ENCODE measurements around the gene YIF1A. TPM values are rescaled to one million over a fixed set of nuclear protein-coding genes. Genes with fewer than 3 reads are reported as not detected.
"Not testable (repeated sequence)": the region's sequence is repeated elsewhere in the genome, so short reads cannot be mapped to it uniquely, and the experiment has no call there.

The YIF1A gene
- total RNA-seq, 6 donors from 2014 or later, result 25.1 to 107 (median 68.2) TPM

DNA sequence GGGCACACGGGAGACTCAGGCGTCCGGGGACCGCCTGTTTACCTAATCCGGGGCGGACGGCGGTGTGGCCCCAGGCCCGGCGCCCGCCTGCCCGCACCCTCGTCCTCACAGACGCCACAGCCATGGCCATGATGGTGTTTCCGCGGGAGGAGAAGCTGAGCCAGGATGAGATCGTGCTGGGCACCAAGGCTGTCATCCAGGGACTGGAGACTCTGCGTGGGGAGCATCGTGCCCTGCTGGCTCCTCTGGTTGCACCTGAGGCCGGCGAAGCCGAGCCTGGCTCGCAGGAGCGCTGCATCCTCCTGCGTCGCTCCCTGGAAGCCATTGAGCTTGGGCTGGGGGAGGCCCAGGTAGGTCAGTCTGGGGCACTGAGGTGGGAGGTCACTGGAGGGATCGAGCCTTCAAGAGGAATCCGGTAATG is 30.5 kb downstream of the YIF1A start:
- peaks cover 0 to 41% (median 19%) of the 10 kb centered on the region in 4 donors for H3K36me3 ChIP-seq
- DNase-seq (no peak), ATAC-seq (ENCODE audit: low FRiP score in 2 of 2) (no peak)
- no peaks in the 10 kb centered on the region for H3K9me3 ChIP-seq
- H3K27me3 ChIP-seq, result no peaks in the 10 kb centered on the region
- H3K4me3 ChIP-seq, result peak overlapping the region; percentile 80 to 100 (median 93)
- peaks cover 11 to 20% (median 17%) of the 10 kb centered on the region in 4 donors for H3K4me1 ChIP-seq
- WGBS, 2 donors, result 11 to 21% methylated on average over 8 to 9 of the region's 28 CpGs
- no peak for TF ChIP-seq EP300 (IDR thresholded peaks at IDR 0.05)
- TF ChIP-seq, protein P1, sequence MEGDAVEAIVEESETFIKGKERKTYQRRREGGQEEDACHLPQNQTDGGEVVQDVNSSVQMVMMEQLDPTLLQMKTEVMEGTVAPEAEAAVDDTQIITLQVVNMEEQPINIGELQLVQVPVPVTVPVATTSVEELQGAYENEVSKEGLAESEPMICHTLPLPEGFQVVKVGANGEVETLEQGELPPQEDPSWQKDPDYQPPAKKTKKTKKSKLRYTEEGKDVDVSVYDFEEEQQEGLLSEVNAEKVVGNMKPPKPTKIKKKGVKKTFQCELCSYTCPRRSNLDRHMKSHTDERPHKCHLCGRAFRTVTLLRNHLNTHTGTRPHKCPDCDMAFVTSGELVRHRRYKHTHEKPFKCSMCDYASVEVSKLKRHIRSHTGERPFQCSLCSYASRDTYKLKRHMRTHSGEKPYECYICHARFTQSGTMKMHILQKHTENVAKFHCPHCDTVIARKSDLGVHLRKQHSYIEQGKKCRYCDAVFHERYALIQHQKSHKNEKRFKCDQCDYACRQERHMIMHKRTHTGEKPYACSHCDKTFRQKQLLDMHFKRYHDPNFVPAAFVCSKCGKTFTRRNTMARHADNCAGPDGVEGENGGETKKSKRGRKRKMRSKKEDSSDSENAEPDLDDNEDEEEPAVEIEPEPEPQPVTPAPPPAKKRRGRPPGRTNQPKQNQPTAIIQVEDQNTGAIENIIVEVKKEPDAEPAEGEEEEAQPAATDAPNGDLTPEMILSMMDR (IDR thresholded peaks at IDR 0.05), result peak in 1 of 6 experiments; percentile 33
- H3K27ac ChIP-seq, result peak overlapping the region; percentile 68 to 85 (median 70)

DNA sequence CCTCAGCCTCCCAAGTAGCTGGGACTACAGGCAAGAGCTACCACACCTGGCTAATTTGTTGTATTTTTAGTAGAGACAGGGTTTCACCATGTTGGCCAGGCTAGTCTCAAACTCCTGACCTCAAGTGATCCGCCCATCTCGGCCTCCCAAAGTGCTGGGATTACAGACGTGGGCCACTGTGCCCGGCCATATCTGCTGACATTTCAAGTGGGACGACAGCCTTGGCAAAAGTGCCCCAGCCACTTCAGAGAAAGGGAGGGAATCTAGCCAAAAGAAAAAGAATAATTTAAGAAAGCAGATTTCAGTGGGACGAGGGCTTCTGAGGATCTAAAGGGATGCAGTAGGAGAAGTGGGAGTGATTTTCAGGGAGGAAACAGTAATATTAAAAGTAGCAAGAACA is 35.9 kb downstream of the YIF1A start:
- WGBS, 2 donors, result 62 to 69% methylated on average over 6 of the region's 6 CpGs
- H3K27ac ChIP-seq; H3K9me3 ChIP-seq; H3K36me3 ChIP-seq; H3K4me3 ChIP-seq; ATAC-seq (ENCODE audit: low FRiP score in 2 of 2); H3K27me3 ChIP-seq; DNase-seq: not testable (repeated sequence)
- H3K4me1 ChIP-seq, result peaks cover 0 to 11% (median 8%) of the 10 kb centered on the region in 4 donors

DNA sequence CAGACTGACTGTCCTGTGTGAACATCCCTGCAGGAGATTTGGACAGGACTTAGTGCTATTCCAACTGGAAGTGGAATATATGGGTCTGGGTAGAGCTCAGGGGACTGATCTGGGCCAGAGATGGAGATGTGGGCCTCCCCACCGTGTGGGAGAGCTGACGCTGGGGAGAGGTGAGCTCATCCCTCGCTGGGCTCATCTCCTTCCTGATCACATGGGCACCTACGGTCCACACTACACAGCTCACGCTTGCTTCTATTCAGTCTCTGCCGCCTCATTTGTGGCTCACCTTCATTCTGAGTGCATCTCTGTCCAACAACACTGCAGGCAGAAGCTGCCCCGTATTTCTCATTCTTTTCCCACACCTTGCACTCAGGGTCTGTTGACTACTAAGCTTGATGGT is 37.1 kb downstream of the YIF1A start:
- no peaks in the 10 kb centered on the region for H3K27me3 ChIP-seq
- TF ChIP-seq EP300 (IDR thresholded peaks at IDR 0.05), result no peak
- TF ChIP-seq POLR2A (IDR thresholded peaks at IDR 0.05), result no peak
- peaks cover 0 to 11% (median 0%) of the 10 kb centered on the region in 4 donors for H3K36me3 ChIP-seq
- 72 to 82% methylated on average over 7 of the region's 7 CpGs for WGBS, 2 donors
- H3K4me3 ChIP-seq, result no peak overlapping the region
- H3K27ac ChIP-seq, result no peak overlapping the region
- DNase-seq (no peak), ATAC-seq (ENCODE audit: low FRiP score in 2 of 2) (no peak)
- H3K4me1 ChIP-seq, result peaks cover 0 to 4% (median 2%) of the 10 kb centered on the region in 4 donors
- H3K9me3 ChIP-seq, result no peaks in the 10 kb centered on the region

DNA sequence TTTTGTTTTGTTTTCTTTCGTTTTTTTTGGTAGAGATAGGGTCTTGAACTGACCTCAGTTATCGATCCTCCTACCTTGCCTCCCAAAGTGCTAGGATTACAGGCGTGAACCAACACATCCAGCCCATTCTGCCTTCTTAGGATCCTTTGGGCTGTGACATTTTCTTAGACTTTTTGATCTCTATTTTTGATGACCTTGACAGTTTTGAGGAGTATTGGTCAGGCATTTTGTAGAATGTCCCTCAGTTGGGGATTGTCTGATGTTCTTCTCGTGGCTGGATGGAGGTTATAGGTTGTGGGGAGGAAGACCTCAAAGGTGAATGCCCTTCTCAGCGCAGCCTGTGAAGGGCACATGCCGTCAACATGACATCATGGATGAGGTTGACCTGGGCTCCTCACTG is 40.0 kb downstream of the YIF1A start:
- Histone ChIP-seq H3K27ac (no peak overlapping the region), H3K4me1 (no peaks in the 10 kb centered on the region), H3K4me3 (no peak overlapping the region), H3K27me3 (no peaks in the 10 kb centered on the region), H3K36me3 (peaks cover 0 to 25% (median 12%) of the 10 kb centered on the region in 4 donors), H3K9me3 (no peaks in the 10 kb centered on the region)
- DNase-seq (no peak), ATAC-seq (ENCODE audit: low FRiP score in 2 of 2) (no peak)
- WGBS, 2 donors, result 90 to 91% methylated on average over 6 of the region's 6 CpGs
- TF ChIP-seq POLR2AphosphoS5 (IDR thresholded peaks at IDR 0.05), result no peak

DNA sequence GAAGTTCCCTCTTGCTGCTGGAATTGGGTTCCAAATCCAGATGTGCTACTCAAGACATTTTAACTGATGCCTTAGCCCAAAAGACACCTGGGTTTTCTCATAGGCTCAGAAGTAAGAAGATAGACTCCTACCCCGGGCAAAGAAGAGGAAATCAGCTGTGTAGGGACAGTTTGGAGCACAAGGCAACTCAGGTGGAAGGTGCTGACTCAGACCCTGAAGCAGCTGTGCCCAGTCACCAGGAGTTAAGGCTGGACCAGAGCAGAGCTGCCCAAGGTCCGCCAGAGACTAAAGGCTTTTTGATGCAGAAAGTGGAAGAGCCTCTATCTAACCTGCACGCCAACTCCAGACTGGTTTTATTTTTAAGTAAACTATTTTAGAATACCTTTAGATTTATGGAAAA is 41.1 kb downstream of the YIF1A start:
- TF ChIP-seq EP300 (IDR thresholded peaks at IDR 0.05), result no peak
- no peak for TF ChIP-seq POLR2A (IDR thresholded peaks at IDR 0.05)
- TF ChIP-seq, protein P1 (IDR thresholded peaks at IDR 0.05), result no peak
- TF ChIP-seq POLR2AphosphoS5 (IDR thresholded peaks at IDR 0.05), result no peak
- ATAC-seq (ENCODE audit: low FRiP score in 2 of 2), result no peak
- DNase-seq, result no peak
- Histone ChIP-seq H3K27ac (no peak overlapping the region), H3K9me3 (no peaks in the 10 kb centered on the region), H3K27me3 (no peaks in the 10 kb centered on the region), H3K36me3 (peaks cover 0 to 36% (median 21%) of the 10 kb centered on the region in 4 donors), H3K4me3 (no peak overlapping the region), H3K4me1 (no peaks in the 10 kb centered on the region)
- WGBS, 2 donors, result 80 to 91% methylated on average over 3 of the region's 3 CpGs

DNA sequence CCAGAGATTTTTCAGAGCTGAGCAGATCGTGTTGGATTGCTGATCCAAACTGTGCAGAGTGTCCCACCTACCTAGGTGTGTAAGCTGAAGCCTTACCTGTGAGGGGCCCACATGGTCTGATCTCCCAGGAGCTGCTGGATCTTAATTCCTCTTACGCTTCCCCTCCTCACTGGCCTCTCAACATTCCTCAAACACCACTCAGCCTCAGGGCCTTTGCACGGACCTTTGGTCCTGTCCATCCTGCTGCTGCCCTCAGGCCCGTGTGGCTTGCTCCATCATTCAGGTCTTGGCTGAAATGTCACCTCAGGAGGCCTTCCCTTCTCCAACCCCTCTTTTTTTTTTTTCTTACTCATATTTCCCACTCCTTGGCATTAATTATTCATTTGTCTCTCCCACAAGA is 41.6 kb downstream of the YIF1A start:
- 89% methylated on average over 4 of the region's 4 CpGs for WGBS, 2 donors

More for the DNA sequence above, 41.6 kb downstream of the YIF1A start:
- Histone ChIP-seq H3K27me3 (no peaks in the 10 kb centered on the region), H3K27ac (no peak overlapping the region), H3K9me3 (no peaks in the 10 kb centered on the region), H3K4me1 (no peaks in the 10 kb centered on the region), H3K36me3 (peaks cover 0 to 41% (median 25%) of the 10 kb centered on the region in 4 donors), H3K4me3 (no peak overlapping the region)
- TF ChIP-seq POLR2AphosphoS5 (IDR thresholded peaks at IDR 0.05) (no peak), EP300 (IDR thresholded peaks at IDR 0.05) (no peak), POLR2A (IDR thresholded peaks at IDR 0.05) (no peak)
- TF ChIP-seq, protein P1 (IDR thresholded peaks at IDR 0.05), result no peak
- no peak for ATAC-seq (ENCODE audit: low FRiP score in 2 of 2)
- no peak for DNase-seq
